HEK293T (cell line): ENCODE measurements around the gene NEK10.

Source experiments
- CTCF ChIA-PET: fragments of 350-600 bp; formaldehyde crosslinking; extraction: SDS; loops from one replicate; lab custom pipeline; 2021; ENCODE audit warnings: antibody characterized with exemption, inconsistent platforms; lab: Yijun Ruan, JAX
- POLR2A ChIA-PET: fragments of 350-600 bp; formaldehyde crosslinking; extraction: SDS; loops from one replicate; lab custom pipeline; 2020; ENCODE audit warnings: antibody characterized with exemption, inconsistent platforms; lab: Yijun Ruan, JAX
- DNase-seq: peaks from one replicate; pipeline ENCODE4 v3.0.0; 2012; ENCODE audit warnings: mixed read lengths; ENCODE audit errors: extremely low spot score
- ARNT ChIP-seq: fragments of 450-650 bp; IDR thresholded peaks from 2 replicates; pipeline ENCODE4 v1.6.1; 2017; ENCODE audit warnings: mild to moderate bottlenecking
- BHLHE40 ChIP-seq: fragments of 450-650 bp; IDR thresholded peaks from 2 replicates; pipeline ENCODE4 v1.6.1; 2016; ENCODE audit warnings: mild to moderate bottlenecking, moderate library complexity, borderline replicate concordance
- CTBP1 ChIP-seq: fragments of 450-650 bp; IDR thresholded peaks from 2 replicates; pipeline ENCODE4 v1.6.1; 2016; ENCODE audit warnings: borderline replicate concordance
- FOXA1 ChIP-seq: fragments of 450-650 bp; IDR thresholded peaks from 2 replicates; pipeline ENCODE4 v1.6.1; 2016; ENCODE audit warnings: mild to moderate bottlenecking
- FOXK2 ChIP-seq: fragments of 450-650 bp; IDR thresholded peaks from 2 replicates; pipeline ENCODE4 v1.6.1; 2016; ENCODE audit warnings: mild to moderate bottlenecking
- FOXM1 ChIP-seq: fragments of 450-650 bp; IDR thresholded peaks from 2 replicates; pipeline ENCODE4 v1.6.1; 2017; ENCODE audit warnings: mild to moderate bottlenecking, borderline replicate concordance
- HDGF ChIP-seq: fragments of 450-650 bp; IDR thresholded peaks from 2 replicates; pipeline ENCODE4 v1.6.1; 2017; ENCODE audit warnings: antibody characterized with exemption, borderline replicate concordance
- L3MBTL2 ChIP-seq: fragments of 450-650 bp; conservative IDR thresholded peaks from 2 replicates; pipeline ENCODE4 v1.6.1; 2016; ENCODE audit warnings: mild to moderate bottlenecking
- NFRKB ChIP-seq: fragments of 450-650 bp; IDR thresholded peaks from 2 replicates; pipeline ENCODE4 v1.6.1; 2016; ENCODE audit warnings: mild to moderate bottlenecking, moderate library complexity
- SUZ12 ChIP-seq: fragments of 450-650 bp; IDR thresholded peaks from 2 replicates; pipeline ENCODE4 v1.6.1; 2016; ENCODE audit warnings: mild to moderate bottlenecking
- TARDBP ChIP-seq: fragments of 450-650 bp; IDR thresholded peaks from 2 replicates; pipeline ENCODE4 v1.6.1; 2016
- ZNF384 ChIP-seq: fragments of 450-650 bp; IDR thresholded peaks from 2 replicates; pipeline ENCODE4 v1.6.1; 2016
- TF ChIP-seq, protein P1 (sequence below): fragments of 450-650 bp; IDR thresholded peaks from 2 replicates; pipeline ENCODE4 v1.6.1; 2016

The NEK10 gene

DNA sequence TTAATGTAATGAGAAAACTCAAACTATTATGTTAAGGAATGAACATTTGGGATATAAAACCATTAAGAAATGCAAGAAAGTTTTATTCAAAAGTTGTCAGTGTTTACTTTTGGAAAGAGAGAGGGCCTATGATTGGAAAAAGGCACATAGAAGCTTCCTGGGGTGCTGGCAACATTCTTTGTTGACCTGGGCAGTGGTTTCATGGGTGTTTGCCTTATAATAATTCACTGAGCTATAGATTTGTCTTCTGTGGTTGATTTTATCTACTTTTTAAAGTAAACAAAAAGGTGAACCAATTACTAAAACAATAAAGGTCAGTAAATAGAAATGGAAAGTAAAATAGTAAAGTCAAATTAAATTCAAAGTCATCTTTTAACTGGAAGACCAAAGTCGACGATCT is 308.8 kb downstream of the NEK10 start:
- no peak for TF ChIP-seq SUZ12
- no peak for TF ChIP-seq FOXK2
- no peak for TF ChIP-seq ZNF384
- no peak for TF ChIP-seq BHLHE40
- TF ChIP-seq, protein P1, sequence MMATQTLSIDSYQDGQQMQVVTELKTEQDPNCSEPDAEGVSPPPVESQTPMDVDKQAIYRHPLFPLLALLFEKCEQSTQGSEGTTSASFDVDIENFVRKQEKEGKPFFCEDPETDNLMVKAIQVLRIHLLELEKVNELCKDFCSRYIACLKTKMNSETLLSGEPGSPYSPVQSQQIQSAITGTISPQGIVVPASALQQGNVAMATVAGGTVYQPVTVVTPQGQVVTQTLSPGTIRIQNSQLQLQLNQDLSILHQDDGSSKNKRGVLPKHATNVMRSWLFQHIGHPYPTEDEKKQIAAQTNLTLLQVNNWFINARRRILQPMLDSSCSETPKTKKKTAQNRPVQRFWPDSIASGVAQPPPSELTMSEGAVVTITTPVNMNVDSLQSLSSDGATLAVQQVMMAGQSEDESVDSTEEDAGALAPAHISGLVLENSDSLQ, result no peak
- TF ChIP-seq TARDBP, result no peak
- TF ChIP-seq L3MBTL2, result no peak
- TF ChIP-seq FOXA1, result no peak
- no peak for TF ChIP-seq FOXM1
- TF ChIP-seq NFRKB, result no peak
- TF ChIP-seq HDGF, result no peak
- no peak for TF ChIP-seq ARNT
- TF ChIP-seq CTBP1, result no peak
- POLR2A ChIA-PET, result no interaction called here
- DNase-seq, result no peak
- CTCF ChIA-PET, result no interaction called here
